Stimulated activated CD8-positive, alpha-beta memory T cell treated with anti-CD3 and anti-CD28 coated beads, Interleukin-15, amount 100 ng/mL, for 4 hours (primary cell): ENCODE data around the gene HSBP1.

Experiments
- DNase-seq, 2 donors: peaks; one replicate each; pipeline ENCODE4 v3.0.0-alpha.2; 2020; ENCODE audit warnings: low read depth in 2 of 2

The HSBP1 gene

DNA sequence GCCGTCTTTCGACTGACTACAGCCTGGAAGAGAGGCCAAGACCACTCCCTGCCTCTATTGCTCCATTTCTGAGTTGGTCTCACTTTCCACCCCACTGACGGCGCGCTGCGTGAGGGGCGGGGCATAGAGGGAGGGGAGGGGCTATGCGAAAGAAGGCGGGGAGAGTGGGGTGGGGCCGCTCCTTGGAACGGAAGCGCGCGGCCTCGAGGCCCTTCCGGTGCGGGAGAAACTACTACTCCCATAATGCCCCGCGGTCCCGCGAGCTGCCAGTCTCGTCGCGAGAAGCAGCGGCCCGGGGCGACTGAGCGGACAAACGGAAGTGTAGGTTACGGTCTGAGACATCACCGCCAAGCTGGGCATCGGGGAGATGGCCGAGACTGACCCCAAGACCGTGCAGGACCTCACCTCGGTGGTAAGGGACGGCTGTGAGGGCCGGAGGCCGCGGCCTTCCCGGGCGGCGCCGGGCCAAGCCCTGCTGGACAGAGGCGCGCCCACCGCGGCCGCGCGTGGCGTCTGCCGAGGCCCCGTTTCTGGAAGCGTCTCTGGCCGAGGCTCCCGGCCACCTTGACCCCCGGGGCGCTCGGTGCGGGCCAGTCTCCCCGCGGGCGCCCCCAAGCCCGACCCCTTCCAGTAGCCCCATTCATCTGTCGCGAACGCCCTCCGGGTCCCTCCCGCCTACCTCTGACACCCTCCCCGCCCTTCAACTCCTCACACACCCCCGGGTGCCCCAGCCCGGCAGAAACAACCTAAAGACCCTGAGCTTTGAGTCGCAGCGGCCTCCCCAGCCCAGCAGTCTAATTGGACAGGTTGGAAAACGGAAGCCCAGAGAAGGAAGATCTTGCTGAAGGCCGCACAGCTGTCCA lies at the start of gene HSBP1:
Gene HSBP1 (plus strand): TSS at position 269 of the 863 bp plus-strand sequence. CDS start 99 bp downstream, at position 368.
- DNase-seq: peak; percentile 82 to 85

DNA sequence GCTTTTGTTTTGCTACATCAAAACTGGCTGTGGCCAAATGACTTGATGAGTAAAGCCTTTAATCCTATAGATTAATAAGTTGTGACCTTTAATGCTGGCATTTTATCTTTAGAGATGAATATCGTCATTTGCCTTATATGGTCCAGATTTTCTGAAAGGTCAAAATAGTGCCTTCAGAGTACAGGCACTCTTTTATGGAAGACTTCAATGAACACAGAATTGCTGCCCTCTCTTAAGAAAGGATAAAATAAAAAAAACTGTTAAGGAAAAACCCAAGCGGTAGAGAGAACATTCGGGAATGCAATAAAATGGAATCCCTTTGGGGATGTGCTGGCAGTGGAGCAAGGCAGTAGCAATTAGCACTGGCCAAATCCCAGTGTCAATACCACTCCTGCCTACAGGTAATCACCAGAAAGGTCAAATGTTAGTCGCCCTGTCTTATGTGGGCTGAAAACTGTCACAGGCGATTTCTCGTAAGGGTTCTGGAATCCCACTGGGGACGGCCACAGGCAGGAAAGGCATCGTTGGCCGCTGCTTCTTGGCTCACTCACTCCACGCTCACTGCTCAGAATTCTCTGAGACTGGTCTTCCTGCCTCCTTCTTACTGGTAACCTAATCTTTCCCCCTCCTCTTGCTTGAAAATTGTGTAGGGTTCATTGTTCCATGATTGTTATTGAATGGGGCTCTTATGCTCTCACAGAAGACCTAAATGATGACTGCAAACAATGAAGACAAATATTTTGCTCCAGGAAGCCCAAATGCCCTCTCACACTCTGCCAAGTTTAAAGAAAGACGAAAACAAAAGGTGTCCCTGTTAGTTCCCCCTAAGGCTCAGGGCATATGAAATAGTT lies 45.4 kb upstream of the HSBP1 start:
- no peak for DNase-seq

GRCh38 chr16:83762992-83763358 lies 44.8 kb upstream of the HSBP1 start:
- DNase-seq: no peak

GRCh38 chr16:83768986-83769385 lies 38.8 kb upstream of the HSBP1 start:
- no peak for DNase-seq

- no peak for DNase-seq
Measured at GRCh38 chr16:83769397-83770008, 38.3 kb upstream of the HSBP1 start.

DNA sequence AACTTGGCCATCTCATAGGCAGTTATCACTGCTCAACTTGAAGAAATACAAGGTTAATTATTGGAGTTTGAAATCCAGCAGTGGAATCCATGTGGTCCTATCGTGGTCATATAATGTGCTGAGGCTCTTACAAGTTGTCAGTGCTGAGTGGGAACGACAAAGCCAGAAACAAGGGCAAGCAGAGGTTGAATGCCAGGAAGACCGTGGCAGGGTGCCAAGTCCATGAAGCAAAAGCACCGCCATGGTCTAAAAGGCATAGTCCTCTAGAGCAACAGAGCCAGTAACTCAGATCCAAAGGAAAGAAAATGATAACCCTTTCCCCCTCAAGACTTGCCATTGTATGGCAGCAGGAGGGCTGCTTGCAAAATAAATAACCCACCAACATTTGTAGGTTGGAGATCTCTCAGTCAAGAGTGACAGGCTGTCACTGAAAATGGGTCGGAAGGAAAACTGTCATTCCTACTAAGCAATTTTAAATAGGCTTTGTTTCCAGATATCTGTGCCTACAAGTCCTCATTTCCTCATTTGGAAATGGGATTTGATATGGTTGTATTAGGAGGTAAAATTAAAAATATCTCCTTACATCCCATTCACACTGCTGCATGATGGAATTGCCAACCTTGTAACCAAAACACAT lies 36.4 kb upstream of the HSBP1 start:
- no peak for DNase-seq

GRCh38 chr16:83772806-83773205 lies 35.0 kb upstream of the HSBP1 start:
- DNase-seq: no peak

DNA sequence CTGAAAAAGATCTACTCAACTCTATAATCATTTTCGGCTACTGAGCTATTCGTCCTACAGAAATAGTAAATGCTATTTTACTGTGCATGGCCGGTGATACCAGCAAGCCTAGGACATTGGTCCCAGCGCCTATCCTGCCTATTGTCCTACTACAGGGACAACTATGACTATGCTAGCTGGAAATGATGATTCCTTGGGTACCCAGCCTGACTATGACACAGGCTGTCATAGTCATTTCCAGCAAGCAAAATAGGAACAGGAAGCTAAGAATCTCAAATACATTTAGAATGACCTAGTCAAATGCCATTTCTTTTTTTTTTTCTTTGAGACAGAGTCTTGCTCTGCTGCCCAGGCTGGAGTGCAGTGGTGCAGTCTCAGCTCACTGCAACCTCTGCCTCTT lies 33.7 kb upstream of the HSBP1 start:
- no peak for DNase-seq

DNA sequence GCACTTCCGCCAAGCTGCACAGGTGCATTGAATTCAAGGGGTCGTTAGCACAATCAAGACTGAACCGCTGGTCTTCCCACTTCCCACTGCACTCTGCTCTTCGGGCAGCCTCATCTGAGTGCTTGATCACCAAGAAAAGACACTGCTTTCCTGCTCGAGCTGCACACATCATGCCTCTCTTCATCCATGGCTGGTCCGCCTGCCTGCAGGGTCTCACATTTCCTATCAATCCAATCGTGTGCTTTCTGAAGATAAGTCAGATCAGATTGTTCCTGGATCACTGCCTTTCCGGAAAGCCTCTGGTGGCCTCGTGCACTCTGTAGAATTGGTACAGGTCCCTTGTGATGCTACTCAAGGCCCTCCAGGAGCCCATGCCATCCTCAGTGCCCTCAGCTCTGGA lies 30.8 kb upstream of the HSBP1 start:
- no peak for DNase-seq

- DNase-seq: no peak
Measured at GRCh38 chr16:83779886-83780285, 27.9 kb upstream of the HSBP1 start.

- no peak for DNase-seq
Measured at GRCh38 chr16:83785455-83785854, 22.3 kb upstream of the HSBP1 start.

DNA sequence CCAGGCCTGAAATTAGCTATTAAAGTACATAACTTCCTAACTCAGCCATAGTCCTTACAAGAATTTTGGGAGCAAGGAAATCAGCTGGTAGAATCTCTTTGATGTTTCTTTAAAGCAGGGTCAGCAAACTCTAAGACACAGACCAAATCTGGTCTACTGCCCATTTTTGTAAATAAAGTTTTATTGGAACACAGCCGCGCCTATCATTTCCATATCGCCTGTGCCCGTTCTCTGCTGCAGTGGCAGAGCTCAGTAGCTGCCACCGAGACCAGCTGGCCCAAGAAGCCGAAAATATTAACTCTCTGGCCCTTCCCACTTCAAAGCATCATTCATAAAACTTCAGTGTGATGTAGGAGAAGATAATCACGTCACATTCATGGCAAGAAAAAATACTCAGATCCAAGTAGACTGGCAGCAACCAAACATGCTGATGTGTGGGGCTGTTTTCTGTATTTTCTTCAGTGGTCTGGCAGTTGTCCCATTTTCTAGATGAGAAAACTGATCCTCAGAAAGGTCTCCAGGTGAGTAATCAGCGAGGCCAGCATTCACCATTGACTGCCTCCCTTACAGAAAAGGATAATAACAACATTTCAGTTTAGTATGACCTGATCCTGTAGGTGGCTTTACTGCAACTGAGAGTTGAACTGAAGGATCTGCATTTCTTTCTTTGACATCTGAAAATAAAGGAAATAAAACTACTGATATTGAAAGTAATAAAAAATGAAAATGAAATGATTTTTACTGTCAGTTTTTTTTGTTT lies 18.0 kb upstream of the HSBP1 start:
- DNase-seq: no peak

GRCh38 chr16:83791916-83792315 lies 15.9 kb upstream of the HSBP1 start:
- DNase-seq: no peak

DNA sequence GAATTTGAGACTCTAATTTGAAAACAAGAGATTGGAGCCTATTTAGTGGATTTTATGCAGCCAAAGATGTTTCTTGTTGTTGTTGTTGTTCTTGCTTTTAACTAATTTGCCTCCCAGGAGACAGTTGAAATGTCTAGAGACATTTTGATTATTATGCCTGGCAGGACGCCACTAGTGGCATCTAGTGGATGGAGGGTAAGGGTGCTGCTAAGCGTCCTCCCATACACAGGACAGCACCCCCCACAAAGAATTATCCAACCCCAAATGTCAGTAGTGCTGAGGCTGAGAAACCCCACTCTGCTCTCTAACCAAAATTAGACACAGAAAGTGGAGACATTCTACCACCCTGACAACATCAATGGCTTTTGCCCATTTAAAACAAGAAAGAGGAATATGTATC lies 15.4 kb upstream of the HSBP1 start:
- DNase-seq: no peak

GRCh38 chr16:83793179-83793578 lies 14.6 kb upstream of the HSBP1 start:
- DNase-seq: no peak

GRCh38 chr16:83794860-83795554 lies 12.8 kb upstream of the HSBP1 start:
- no peak for DNase-seq

- DNase-seq: no peak
Measured at GRCh38 chr16:83797013-83797412, 10.8 kb upstream of the HSBP1 start.

GRCh38 chr16:83799336-83799735 lies 8.4 kb upstream of the HSBP1 start:
- DNase-seq: no peak

GRCh38 chr16:83802135-83802534 lies 5.6 kb upstream of the HSBP1 start:
- no peak for DNase-seq

- no peak for DNase-seq
Measured at GRCh38 chr16:83802554-83803205, 5.1 kb upstream of the HSBP1 start.
